PC-3 (cell line): ENCODE results near the gene MGLL. TPM values are rescaled to one million over a fixed set of nuclear protein-coding genes. Genes with fewer than 3 reads are reported as not detected.

Source experiments
- ATAC-seq: fragments of 200-7000 bp; cut with Tn5 transposase; 2 replicates; pipeline ENCODE4 v1.9.1; 2020; ENCODE audit warnings: mild to moderate bottlenecking, moderate library complexity
- BruUV-seq: library from RNA; stranded (reverse); fragments of 400-500 nt; replicated peaks from 2 replicates; lab custom pipeline; 2021; lab: Mats Ljungman, UMichigan
- CTCF ChIA-PET: fragments of 300-600 bp; sonication (Branson Sonifier 250); formaldehyde crosslinking; loops from one replicate; lab custom pipeline; 2022; ENCODE audit warnings: antibody characterized with exemption; lab: Charles Lee
- POLR2A ChIA-PET: fragments of 300-600 bp; sonication (Branson Sonifier 250); formaldehyde crosslinking; loops from one replicate; lab custom pipeline; 2022; ENCODE audit warnings: antibody characterized with exemption; ENCODE audit not compliant: unreplicated experiment; lab: Charles Lee
- DNase-seq: peaks from one replicate; pipeline ENCODE4 v3.0.0-alpha.2; 2015
- H2AFZ ChIP-seq: fragments of 300-600 bp; sonication (generic); 2 replicates; pipeline ENCODE4 v1.6.0; 2016; ENCODE audit warnings: antibody characterized with exemption, low read length
- H3F3A ChIP-seq: fragments of 300-600 bp; sonication (generic); one replicate; pipeline ENCODE4 v1.6.0; 2017; ENCODE audit warnings: antibody characterized with exemption, low read length, control low read depth, mild to moderate bottlenecking; ENCODE audit not compliant: unreplicated experiment
- H3K27ac ChIP-seq: fragments of 300-600 bp; sonication (generic); 2 replicates; pipeline ENCODE4 v1.5.1; 2016; ENCODE audit warnings: mild to moderate bottlenecking, low read length
- H3K27me3 ChIP-seq: fragments of 300-600 bp; sonication (generic); 2 replicates; pipeline ENCODE4 v1.6.1; 2016; ENCODE audit warnings: low read length, mixed read lengths
- H3K36me3 ChIP-seq: fragments of 300-600 bp; sonication (generic); 2 replicates; pipeline ENCODE4 v1.6.1; 2016; ENCODE audit warnings: low read depth, mixed run types, low read length, mixed read lengths
- H3K4me1 ChIP-seq: fragments of 300-600 bp; sonication (generic); 2 replicates; pipeline ENCODE4 v1.5.1; 2016; ENCODE audit warnings: low read length; ENCODE audit not compliant: insufficient read depth
- H3K4me2 ChIP-seq: fragments of 300-600 bp; sonication (generic); 2 replicates; pipeline ENCODE4 v1.6.0; 2016; ENCODE audit warnings: low read length
- H3K4me3 ChIP-seq: fragments of 300-600 bp; sonication (generic); 2 replicates; pipeline ENCODE4 v1.5.1; 2016; ENCODE audit warnings: mild to moderate bottlenecking, low read length, mixed read lengths
- H3K79me2 ChIP-seq: fragments of 300-600 bp; sonication (generic); 2 replicates; pipeline ENCODE4 v1.6.1; 2017; ENCODE audit warnings: low read length, mixed read lengths
- H3K9ac ChIP-seq: fragments of 300-600 bp; sonication (generic); 2 replicates; pipeline ENCODE4 v1.6.0; 2016; ENCODE audit warnings: mild to moderate bottlenecking, low read length
- H3K9me2 ChIP-seq: fragments of 300-600 bp; sonication (generic); replicated peaks from 2 replicates; pipeline ENCODE4 v1.6.1; 2016; ENCODE audit warnings: mixed run types, low read length, mixed read lengths
- H3K9me3 ChIP-seq: fragments of 300-600 bp; sonication (generic); 2 replicates; pipeline ENCODE4 v1.6.1; 2016; ENCODE audit warnings: low read length, mixed read lengths
- H4K20me1 ChIP-seq: fragments of 300-600 bp; sonication (generic); 2 replicates; pipeline ENCODE4 v1.6.1; 2016; ENCODE audit warnings: low read length, mixed read lengths
- EZH2 ChIP-seq: fragments of 300-600 bp; sonication (generic); IDR thresholded peaks from one replicate; pipeline ENCODE4 v1.6.1; 2017; ENCODE audit warnings: antibody characterized with exemption, mild to moderate bottlenecking, low read length; ENCODE audit not compliant: unreplicated experiment
- EZH2phosphoT487 ChIP-seq: fragments of 300-600 bp; sonication (generic); IDR thresholded peaks from 2 replicates; pipeline ENCODE4 v1.6.1; 2018; ENCODE audit warnings: mild to moderate bottlenecking, antibody characterized with exemption, low read length, borderline replicate concordance
- intact Hi-C: fragments of 100-400 bp; cut with micrococcal nuclease; formaldehyde crosslinking; loops from 2 replicates; pipeline ENCODE4 v1.9.0; 2023
- total RNA-seq: library from RNA; depleted of rRNA; stranded (reverse); fragments of >200 nt; gene quantifications from 2 replicates; pipeline ENCODE4 v1.2.3, GENCODE V29; 2014
- TF ChIP-seq, protein P1 (sequence below): fragments of 300-600 bp; sonication (generic); conservative IDR thresholded peaks from 2 replicates; pipeline ENCODE4 v1.5.1; 2017; ENCODE audit warnings: antibody characterized with exemption, low read depth, mild to moderate bottlenecking, low read length

The MGLL gene
- total RNA-seq, 1 experiment from 2014 or later = 38.7 TPM

DNA sequence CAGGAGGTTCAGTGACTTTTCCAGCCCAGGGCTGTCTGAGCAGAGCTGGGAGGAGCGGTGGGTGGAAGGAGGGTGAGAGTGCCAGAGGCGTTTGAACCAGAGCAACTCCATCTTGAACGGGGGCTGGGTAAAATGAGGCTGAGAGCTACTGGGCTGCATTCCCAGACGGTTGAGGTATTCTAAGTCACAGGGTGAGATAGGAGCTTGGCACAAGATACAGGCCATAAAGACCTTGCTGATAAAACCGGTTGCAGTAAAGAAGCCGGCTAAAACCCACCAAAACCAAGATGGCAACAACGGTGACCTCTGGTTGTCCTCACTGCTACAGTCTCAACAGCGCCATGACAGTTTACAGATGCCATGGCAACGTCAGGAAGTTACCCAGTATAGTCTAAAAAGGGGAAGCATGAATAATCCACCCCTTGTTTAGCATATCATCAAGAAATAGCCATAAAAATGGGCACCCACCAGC lies 89.4 kb downstream of the MGLL start:
- peaks cover 16% of the 10 kb centered on the region for H3K79me2 ChIP-seq
- no peak for ATAC-seq
- TF ChIP-seq EZH2phosphoT487 = no peak
- TF ChIP-seq, protein P1, sequence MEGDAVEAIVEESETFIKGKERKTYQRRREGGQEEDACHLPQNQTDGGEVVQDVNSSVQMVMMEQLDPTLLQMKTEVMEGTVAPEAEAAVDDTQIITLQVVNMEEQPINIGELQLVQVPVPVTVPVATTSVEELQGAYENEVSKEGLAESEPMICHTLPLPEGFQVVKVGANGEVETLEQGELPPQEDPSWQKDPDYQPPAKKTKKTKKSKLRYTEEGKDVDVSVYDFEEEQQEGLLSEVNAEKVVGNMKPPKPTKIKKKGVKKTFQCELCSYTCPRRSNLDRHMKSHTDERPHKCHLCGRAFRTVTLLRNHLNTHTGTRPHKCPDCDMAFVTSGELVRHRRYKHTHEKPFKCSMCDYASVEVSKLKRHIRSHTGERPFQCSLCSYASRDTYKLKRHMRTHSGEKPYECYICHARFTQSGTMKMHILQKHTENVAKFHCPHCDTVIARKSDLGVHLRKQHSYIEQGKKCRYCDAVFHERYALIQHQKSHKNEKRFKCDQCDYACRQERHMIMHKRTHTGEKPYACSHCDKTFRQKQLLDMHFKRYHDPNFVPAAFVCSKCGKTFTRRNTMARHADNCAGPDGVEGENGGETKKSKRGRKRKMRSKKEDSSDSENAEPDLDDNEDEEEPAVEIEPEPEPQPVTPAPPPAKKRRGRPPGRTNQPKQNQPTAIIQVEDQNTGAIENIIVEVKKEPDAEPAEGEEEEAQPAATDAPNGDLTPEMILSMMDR = no peak
- no peak for TF ChIP-seq EZH2
- no peaks in the 10 kb centered on the region for H3K9me2 ChIP-seq
- intact Hi-C loops = no loop called here
- no peaks in the 10 kb centered on the region for H4K20me1 ChIP-seq
- no peak overlapping the region for H3K4me2 ChIP-seq
- H2AFZ ChIP-seq = no peak overlapping the region
- no TSS peak for BruUV-seq
- ChIA-PET CTCF (no interaction called here), POLR2A (no interaction called here)
- no peaks in the 10 kb centered on the region for H3K27me3 ChIP-seq
- no peak overlapping the region for H3K9ac ChIP-seq
- peaks cover 33% of the 10 kb centered on the region for H3K4me1 ChIP-seq
- H3K4me3 ChIP-seq = no peak overlapping the region
- no peaks in the 10 kb centered on the region for H3K36me3 ChIP-seq
- DNase-seq = no peak
- H3F3A ChIP-seq = no peaks in the 10 kb centered on the region
- no peak overlapping the region for H3K27ac ChIP-seq
- no peaks in the 10 kb centered on the region for H3K9me3 ChIP-seq

- TF ChIP-seq, protein P1 = no peak
- no peak for TF ChIP-seq EZH2phosphoT487
- no peak for TF ChIP-seq EZH2
- no peak overlapping the region for H3K4me2 ChIP-seq
- H3K79me2 ChIP-seq = peaks cover 15% of the 10 kb centered on the region
- BruUV-seq = no TSS peak
- intact Hi-C loops = no loop called here
- H3K27me3 ChIP-seq = no peaks in the 10 kb centered on the region
- no peaks in the 10 kb centered on the region for H3K9me3 ChIP-seq
- CTCF ChIA-PET = no interaction called here
- no peak overlapping the region for H3K9ac ChIP-seq
- H3F3A ChIP-seq = no peaks in the 10 kb centered on the region
- DNase-seq = no peak
- no peak overlapping the region for H2AFZ ChIP-seq
- POLR2A ChIA-PET = no interaction called here
- no peak for ATAC-seq
- no peaks in the 10 kb centered on the region for H3K36me3 ChIP-seq
- H4K20me1 ChIP-seq = no peaks in the 10 kb centered on the region
- no peak overlapping the region for H3K27ac ChIP-seq
- H3K9me2 ChIP-seq = no peaks in the 10 kb centered on the region
- no peak overlapping the region for H3K4me3 ChIP-seq
- H3K4me1 ChIP-seq = peaks cover 31% of the 10 kb centered on the region
Measured at GRCh38 chr3:127732303-127732702, 90.0 kb downstream of the MGLL start.

DNA sequence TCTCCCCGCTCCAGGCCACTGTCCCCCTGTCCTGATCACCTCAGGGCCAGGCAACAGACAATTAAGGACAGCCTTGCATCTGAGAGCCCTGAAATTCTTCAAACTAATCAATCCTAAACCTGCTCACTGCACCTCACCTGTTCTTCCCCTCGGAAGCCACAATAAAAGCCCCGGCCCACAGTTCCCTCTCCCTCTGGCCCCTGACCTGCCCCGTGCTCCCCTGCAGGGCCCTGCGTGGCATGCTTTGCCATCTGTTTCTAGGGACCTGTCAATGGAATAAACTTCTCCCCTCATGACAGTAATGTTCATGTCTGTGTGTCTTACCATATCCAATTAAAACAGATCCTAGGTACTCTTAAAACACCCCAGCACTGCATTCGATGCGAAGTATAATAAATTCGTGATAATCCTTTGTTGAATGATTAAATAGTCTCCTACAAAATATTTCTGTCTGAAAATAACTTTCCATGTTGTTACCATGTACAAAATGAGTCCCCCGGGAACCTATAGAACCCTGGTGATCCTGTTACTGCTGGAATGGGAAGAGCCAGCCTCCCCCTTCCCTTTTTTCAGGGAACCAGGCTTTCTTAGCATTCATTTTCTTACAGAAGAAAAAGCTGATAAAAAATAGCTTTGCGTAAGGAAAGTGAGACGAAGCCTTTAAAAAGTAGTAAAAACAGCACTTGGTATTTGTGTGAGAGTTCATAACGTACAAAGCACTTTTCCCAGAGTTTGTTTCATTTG lies 90.6 kb downstream of the MGLL start:
- Histone ChIP-seq H3K27me3 (no peaks in the 10 kb centered on the region), H3K36me3 (no peaks in the 10 kb centered on the region), H3K79me2 (peaks cover 11% of the 10 kb centered on the region), H3K4me2 (no peak overlapping the region), H3K9me3 (no peaks in the 10 kb centered on the region), H3K4me1 (peaks cover 31% of the 10 kb centered on the region), H3K9me2 (no peaks in the 10 kb centered on the region), H3K4me3 (no peak overlapping the region), H3K27ac (no peak overlapping the region), H3F3A (no peaks in the 10 kb centered on the region), H3K9ac (no peak overlapping the region), H2AFZ (no peak overlapping the region), H4K20me1 (no peaks in the 10 kb centered on the region)
- DNase-seq (no peak), ATAC-seq (no peak)
- intact Hi-C loops = no loop called here
- TF ChIP-seq EZH2 (no peak), EZH2phosphoT487 (no peak)
- TF ChIP-seq, protein P1 = no peak
- POLR2A ChIA-PET = no interaction called here
- CTCF ChIA-PET = no interaction called here
- no TSS peak for BruUV-seq
